Measurements from ENCODE around the gene CACNA1C. TPM values are rescaled to one million over a fixed set of nuclear protein-coding genes. Genes with fewer than 3 reads are reported as not detected.

The CACNA1C gene
- total RNA-seq, 3 donors from 2014 or later: 2.6 to 11.8 (median 9.5) TPM

- no peaks in the 10 kb centered on the region for H3K4me1 ChIP-seq
- intact Hi-C loops (cut with DNase I; ENCODE audit: low total_unique reads): no loop called here
- H3K36me3 ChIP-seq: no peaks in the 10 kb centered on the region
- H3K27me3 ChIP-seq: no peaks in the 10 kb centered on the region
- no peak overlapping the region for H3K4me3 ChIP-seq
- H3K9me3 ChIP-seq: no peaks in the 10 kb centered on the region
- DNase-seq (ENCODE audit: low spot score in 2 of 2): no peak
- TF ChIP-seq POLR2A (IDR thresholded peaks at IDR 0.05): no peak
- H3K27ac ChIP-seq: peak overlapping the region in 1 of 2 donors; percentile 52
Measured at GRCh38 chr12:2323532-2324255, 270.9 kb downstream of the CACNA1C start.

GRCh38 chr12:2324387-2324786 is 271.6 kb downstream of the CACNA1C start:
- H3K27me3 ChIP-seq: no peaks in the 10 kb centered on the region
- TF ChIP-seq CTCF (IDR thresholded peaks at IDR 0.05): no peak
- TF ChIP-seq POLR2AphosphoS5 (IDR thresholded peaks at IDR 0.05): no peak
- TF ChIP-seq POLR2A (IDR thresholded peaks at IDR 0.05): no peak
- H3K4me3 ChIP-seq: no peak overlapping the region
- DNase-seq (ENCODE audit: low spot score in 2 of 2): no peak
- H3K9me3 ChIP-seq: no peaks in the 10 kb centered on the region
- H3K4me1 ChIP-seq: no peaks in the 10 kb centered on the region
- intact Hi-C loops (cut with DNase I; ENCODE audit: low total_unique reads): no loop called here
- no peak overlapping the region for H3K27ac ChIP-seq
- no peaks in the 10 kb centered on the region for H3K36me3 ChIP-seq

GRCh38 chr12:2325519-2325918 is 272.7 kb downstream of the CACNA1C start:
- H3K4me3 ChIP-seq: no peak overlapping the region
- no peak overlapping the region for H3K27ac ChIP-seq
- no peak for DNase-seq (ENCODE audit: low spot score in 2 of 2)
- intact Hi-C loops (cut with DNase I; ENCODE audit: low total_unique reads): no loop called here
- H3K27me3 ChIP-seq: no peaks in the 10 kb centered on the region
- H3K36me3 ChIP-seq: no peaks in the 10 kb centered on the region
- H3K4me1 ChIP-seq: no peaks in the 10 kb centered on the region
- TF ChIP-seq CTCF (IDR thresholded peaks at IDR 0.05): no peak
- no peak for TF ChIP-seq POLR2AphosphoS5 (IDR thresholded peaks at IDR 0.05)
- TF ChIP-seq POLR2A (IDR thresholded peaks at IDR 0.05): no peak
- no peaks in the 10 kb centered on the region for H3K9me3 ChIP-seq

- Histone ChIP-seq H3K4me3 (no peak overlapping the region), H3K9me3 (no peaks in the 10 kb centered on the region), H3K36me3 (no peaks in the 10 kb centered on the region), H3K4me1 (no peaks in the 10 kb centered on the region), H3K27ac (no peak overlapping the region), H3K27me3 (no peaks in the 10 kb centered on the region)
- intact Hi-C loops (cut with DNase I; ENCODE audit: low total_unique reads): no loop called here
- no peak for DNase-seq (ENCODE audit: low spot score in 2 of 2)
- TF ChIP-seq POLR2A (IDR thresholded peaks at IDR 0.05): no peak
- no peak for TF ChIP-seq POLR2AphosphoS5 (IDR thresholded peaks at IDR 0.05)
- no peak for TF ChIP-seq CTCF (IDR thresholded peaks at IDR 0.05)
Measured at GRCh38 chr12:2326470-2326869, 273.7 kb downstream of the CACNA1C start.

- Histone ChIP-seq H3K4me1 (no peaks in the 10 kb centered on the region), H3K9me3 (no peaks in the 10 kb centered on the region), H3K27me3 (no peaks in the 10 kb centered on the region), H3K36me3 (no peaks in the 10 kb centered on the region), H3K27ac (no peak overlapping the region), H3K4me3 (no peak overlapping the region)
- no peak for DNase-seq (ENCODE audit: low spot score in 2 of 2)
- TF ChIP-seq POLR2A (IDR thresholded peaks at IDR 0.05) (no peak), POLR2AphosphoS5 (IDR thresholded peaks at IDR 0.05) (no peak), CTCF (IDR thresholded peaks at IDR 0.05) (no peak)
- intact Hi-C loops (cut with DNase I; ENCODE audit: low total_unique reads): no loop called here
Measured at GRCh38 chr12:2328661-2329060, 275.9 kb downstream of the CACNA1C start.
